Lung (tissue), 12 donors: ENCODE measurements around the gene PPP1R13B. TPM values are rescaled to one million over a fixed set of nuclear protein-coding genes. Genes with fewer than 3 reads are reported as not detected.

Experiments used
- ATAC-seq: fragments of 200-7000 bp; cut with Tn5 transposase; one replicate; pipeline ENCODE4 v1.9.1; 2020; ENCODE audit warnings: moderate number of reproducible peaks; ENCODE audit not compliant: insufficient read depth, low FRiP score
- DNase-seq, 3 donors: peaks; one replicate each; pipeline ENCODE4 v3.0.0-alpha.2; 2013 to 2017
- H3K27ac ChIP-seq, 2 donors: one replicate each; pipeline ENCODE4 v1.5.1; 2013; ENCODE audit warnings: mild to moderate bottlenecking in 2 of 2, moderate library complexity in 2 of 2, control low read depth in 1 of 2, inconsistent platforms in 1 of 2, low read depth in 1 of 2, low read length in 1 of 2
- H3K27me3 ChIP-seq, 3 donors: one replicate each; pipeline ENCODE4 v1.5.1; 2013; ENCODE audit warnings: low read length in 2 of 3; ENCODE audit not compliant: control insufficient read depth in 3 of 3, insufficient read depth in 3 of 3
- H3K36me3 ChIP-seq, 4 donors: one replicate each; pipeline ENCODE4 v1.5.1; 2013; ENCODE audit warnings: low read length in 4 of 4, mild to moderate bottlenecking in 1 of 4, moderate library complexity in 1 of 4; ENCODE audit not compliant: control insufficient read depth in 4 of 4, insufficient read depth in 4 of 4
- H3K4me1 ChIP-seq, 5 donors: one replicate each; pipeline ENCODE4 v1.5.1; 2013; ENCODE audit warnings: low read length in 5 of 5, mild to moderate bottlenecking in 2 of 5, moderate library complexity in 1 of 5; ENCODE audit not compliant: control insufficient read depth in 5 of 5, insufficient read depth in 5 of 5
- H3K4me3 ChIP-seq: one replicate; pipeline ENCODE4 v1.5.1; 2013; ENCODE audit warnings: mild to moderate bottlenecking, control low read depth, moderate library complexity
- H3K9ac ChIP-seq, 2 donors: one replicate each; pipeline ENCODE4 v1.5.1; 2013; ENCODE audit warnings: low read length in 2 of 2, control low read depth in 1 of 2; ENCODE audit not compliant: insufficient read depth in 1 of 2
- H3K9me3 ChIP-seq, 4 donors: one replicate each; pipeline ENCODE4 v1.5.1; 2013; ENCODE audit warnings: low read length in 3 of 4, mild to moderate bottlenecking in 1 of 4, moderate library complexity in 1 of 4; ENCODE audit not compliant: control insufficient read depth in 4 of 4, insufficient read depth in 3 of 4
- CTCF ChIP-seq: IDR thresholded peaks from 2 replicates; pipeline ENCODE4 v1.5.1; 2012; ENCODE audit warnings: mild to moderate bottlenecking; ENCODE audit errors: control extremely low read depth, extremely low read depth
- WGBS, 2 donors: extraction: QIAGEN DNeasy Blood & Tissue Kit; methylation state at CpG; one replicate each; pipeline ENCODE4 v1.1.7; 2013; 5-methylcytosine and 5-hydroxymethylcytosine counted together
- polyA plus RNA-seq, 2 donors: library from polyadenylated mRNA; stranded (reverse); fragments of 200-250 nt; gene quantifications; one replicate each; pipeline ENCODE4 v1.2.1, GENCODE V29; 2013
- total RNA-seq, 2 donors: library from RNA; depleted of rRNA in 1 of 2; stranded (reverse); fragments of >200 nt in 1 of 2; gene quantifications; one replicate each; pipeline ENCODE4 v1.2.1, GENCODE V29; 2014 to 2021
- donor health status: control.
- donor health status: control.
- donor health status: Bipolar disorder and iron deficiency.
- donor health status: healthy.
- donor health status: DM: yes; HTN: yes; CAD: no.

Gene PPP1R13B
- total and polyA plus RNA-seq, 4 donors: 12.0 to 66.6 (median 38.4) TPM

DNA sequence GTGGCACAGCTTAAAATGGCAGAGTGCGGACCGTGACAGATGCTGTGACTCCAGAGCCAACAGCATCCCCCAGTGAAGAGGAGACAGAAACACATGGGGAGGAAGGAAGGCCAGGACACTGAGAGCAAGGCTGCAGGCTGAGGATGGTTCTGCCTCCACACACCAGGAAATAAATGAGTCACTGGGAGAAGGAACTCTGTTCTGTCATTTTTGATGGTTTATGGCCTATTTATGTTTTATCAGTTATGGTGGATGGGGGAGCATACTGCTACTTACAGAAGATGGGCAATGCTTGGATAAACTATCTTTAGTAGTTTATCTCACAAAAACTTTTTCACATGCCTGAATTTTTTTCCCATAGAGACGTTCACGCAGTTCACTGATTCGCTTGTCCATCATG is 97.9 kb downstream of the PPP1R13B start:
- H3K36me3 ChIP-seq: peaks cover 0 to 42% (median 8%) of the 10 kb centered on the region in 4 donors
- DNase-seq (no peak), ATAC-seq (no peak)
- no peak for TF ChIP-seq CTCF
- no peaks in the 10 kb centered on the region for H3K27me3 ChIP-seq
- H3K4me3 ChIP-seq: no peak overlapping the region
- no peaks in the 10 kb centered on the region for H3K9me3 ChIP-seq
- no peak overlapping the region for H3K9ac ChIP-seq
- no peaks in the 10 kb centered on the region for H3K4me1 ChIP-seq
- no peak overlapping the region for H3K27ac ChIP-seq
- WGBS, 2 donors: 95% methylated on average over 5 of the region's 5 CpGs

GRCh38 chr14:103748534-103748857 is 98.9 kb downstream of the PPP1R13B start:
- TF ChIP-seq CTCF: no peak
- WGBS, 2 donors: 81 to 90% methylated on average over 5 of the region's 5 CpGs
- no peak overlapping the region for H3K9ac ChIP-seq

GRCh38 chr14:103746701-103747100 is 100.7 kb downstream of the PPP1R13B start:
- H3K27ac ChIP-seq: no peak overlapping the region
- peaks cover 0 to 36% (median 4%) of the 10 kb centered on the region in 4 donors for H3K36me3 ChIP-seq
- H3K27me3 ChIP-seq: no peaks in the 10 kb centered on the region
- WGBS, 2 donors: 91 to 92% methylated on average over 10 of the region's 10 CpGs
- no peak for TF ChIP-seq CTCF
- no peak overlapping the region for H3K4me3 ChIP-seq
- no peak for DNase-seq
- H3K9me3 ChIP-seq: no peaks in the 10 kb centered on the region
- ATAC-seq: no peak
- no peaks in the 10 kb centered on the region for H3K4me1 ChIP-seq
- no peak overlapping the region for H3K9ac ChIP-seq

More at GRCh38 chr14:103748534-103748857, 98.9 kb downstream of the PPP1R13B start:
- H3K9me3 ChIP-seq: no peaks in the 10 kb centered on the region
- no peaks in the 10 kb centered on the region for H3K27me3 ChIP-seq
- no peak overlapping the region for H3K27ac ChIP-seq
- ATAC-seq: no peak
- no peak overlapping the region for H3K4me3 ChIP-seq
- no peak for DNase-seq
- H3K4me1 ChIP-seq: no peaks in the 10 kb centered on the region
- H3K36me3 ChIP-seq: peaks cover 0 to 39% (median 6%) of the 10 kb centered on the region in 4 donors

- H3K27ac ChIP-seq: no peak overlapping the region
- ATAC-seq: no peak
- WGBS, 2 donors: 80 to 87% methylated on average over 5 of the region's 5 CpGs
- no peak overlapping the region for H3K4me3 ChIP-seq
- H3K36me3 ChIP-seq: peaks cover 0 to 34% (median 2%) of the 10 kb centered on the region in 4 donors
- H3K27me3 ChIP-seq: no peaks in the 10 kb centered on the region
- H3K9ac ChIP-seq: no peak overlapping the region
- TF ChIP-seq CTCF: no peak
- DNase-seq: no peak
- H3K4me1 ChIP-seq: no peaks in the 10 kb centered on the region
- H3K9me3 ChIP-seq: no peaks in the 10 kb centered on the region
These were observed 102.0 kb downstream of the PPP1R13B start for GRCh38 chr14:103745424-103745823.
